ENCODE measurements around the gene PTHLH.

The PTHLH gene

DNA sequence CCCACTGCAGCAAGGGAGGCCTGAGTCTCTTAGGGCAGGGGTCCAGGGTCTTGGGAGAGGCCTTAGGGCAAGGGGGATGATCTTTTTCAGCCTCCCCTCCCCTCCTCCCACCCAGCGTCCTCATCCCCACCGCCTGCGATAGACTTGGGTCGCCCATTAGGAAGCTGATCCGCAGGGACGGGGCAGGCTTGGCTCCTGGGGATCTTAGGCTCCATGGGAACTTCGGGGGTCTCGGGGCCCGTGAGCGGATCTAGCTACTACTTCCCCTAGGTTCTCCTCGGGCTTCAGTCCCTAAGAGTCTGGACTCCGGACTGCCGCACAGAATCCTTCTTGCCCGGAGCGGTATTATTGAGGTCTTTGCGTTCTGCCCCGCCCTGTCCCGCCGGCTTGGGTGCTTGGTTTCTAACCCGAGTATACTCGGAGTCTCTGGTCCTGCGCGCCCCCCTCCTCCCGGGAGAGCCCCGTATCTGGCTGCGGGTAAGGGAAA, 2.2 kb upstream of the PTHLH start:
- DNase-seq (ENCODE audit: low read depth in 2 of 2) = no peak

DNA sequence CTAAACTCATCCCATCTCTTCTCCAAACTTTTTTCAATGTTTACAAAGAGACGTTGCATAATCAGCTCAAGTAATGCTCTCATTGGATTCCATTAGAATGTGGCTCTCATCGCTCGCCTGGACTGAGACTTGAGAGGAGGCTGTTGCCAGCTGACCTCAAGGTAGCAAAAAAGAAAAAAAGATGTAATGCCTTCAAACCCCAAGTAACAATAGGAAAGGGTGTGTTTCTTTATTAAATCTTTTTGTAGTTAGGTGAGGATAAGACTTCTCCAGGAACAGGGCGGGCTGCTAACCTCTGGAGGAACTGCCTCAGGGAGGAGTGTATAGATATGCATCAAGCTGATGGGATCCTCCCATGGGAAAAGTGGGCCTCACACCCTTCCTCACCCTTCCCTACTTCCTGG, 956 bp upstream of the PTHLH start:
- DNase-seq (ENCODE audit: low read depth in 2 of 2) = no peak

DNA sequence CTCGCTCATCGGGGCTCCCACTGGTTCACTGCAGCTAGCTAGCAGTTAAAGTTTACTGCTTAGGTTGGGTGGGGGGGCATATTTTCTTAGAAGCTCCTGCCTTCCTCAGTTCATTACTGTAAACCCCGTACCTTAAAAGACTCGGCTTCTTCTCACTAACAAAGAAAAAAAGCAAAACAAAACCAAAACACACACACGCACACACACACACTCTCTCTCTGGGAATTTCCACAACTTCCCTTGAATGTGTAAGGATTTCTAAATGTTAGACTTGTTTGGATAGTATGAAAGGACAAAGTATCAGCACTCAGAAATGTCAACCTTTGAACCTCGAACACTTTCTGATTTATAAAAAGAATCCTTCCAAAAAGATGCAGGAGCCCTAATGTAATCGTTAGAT, 927 bp downstream of the PTHLH start:
- no peak for DNase-seq (ENCODE audit: low read depth in 2 of 2)

DNA sequence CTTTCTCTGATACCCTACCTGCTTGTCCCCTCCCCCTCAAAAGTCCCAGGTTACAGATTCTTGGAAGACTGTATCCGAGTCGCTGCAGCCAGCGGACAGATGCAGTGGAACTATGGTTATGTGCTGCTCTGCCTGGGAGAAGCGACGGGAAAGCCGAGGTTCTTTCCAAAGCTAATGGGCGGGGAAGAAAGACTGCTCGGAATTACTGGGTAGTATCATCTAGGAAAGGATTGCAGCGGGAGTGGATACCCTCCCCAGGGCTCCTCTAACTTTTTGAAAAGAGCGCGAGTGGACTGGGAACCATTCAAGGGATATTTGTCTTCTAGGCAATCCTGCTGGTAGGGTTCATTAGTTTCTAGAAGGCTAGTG, 1.4 kb downstream of the PTHLH start:
- DNase-seq (ENCODE audit: low read depth in 2 of 2) = no peak

DNA sequence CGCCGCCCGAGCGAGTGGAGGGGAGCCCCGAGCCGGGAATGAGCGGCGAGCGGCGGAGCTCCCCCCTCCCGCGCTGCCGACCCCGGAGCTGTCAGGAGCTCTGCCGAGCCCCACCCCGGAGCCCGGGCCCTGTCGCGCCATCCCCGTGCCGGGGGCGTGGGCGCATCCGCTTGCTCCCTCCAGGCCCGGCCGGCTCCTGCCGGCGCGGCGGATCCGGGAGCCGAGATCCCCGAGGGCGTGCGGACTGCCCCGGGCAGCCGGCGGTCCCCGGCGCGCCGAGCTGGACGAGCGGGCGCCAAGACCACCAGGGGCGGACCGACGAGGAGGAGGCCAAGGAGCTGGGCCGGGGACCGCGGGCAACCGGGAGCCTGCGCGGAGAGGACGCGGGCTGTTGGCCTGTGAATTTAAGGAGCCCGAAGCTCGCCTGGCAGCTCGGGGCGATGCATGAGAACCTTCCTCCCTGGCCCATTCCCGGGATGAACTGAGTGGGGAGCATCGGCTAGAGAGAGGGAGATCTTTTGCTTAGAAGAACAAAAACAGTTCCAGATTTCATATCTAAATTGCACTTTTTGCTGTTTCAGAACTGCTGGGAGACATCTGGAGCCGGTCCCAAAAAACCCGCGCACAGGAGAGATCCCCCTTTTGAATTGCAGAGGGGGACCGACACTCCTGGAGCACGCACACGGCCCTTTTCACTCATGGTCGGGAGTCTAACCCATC, 2.0 kb downstream of the PTHLH start:
- no peak for DNase-seq (ENCODE audit: low read depth in 2 of 2)

GRCh38 chr12:27969624-27970400, 2.7 kb downstream of the PTHLH start:
- DNase-seq (ENCODE audit: low read depth in 2 of 2) = no peak

DNA sequence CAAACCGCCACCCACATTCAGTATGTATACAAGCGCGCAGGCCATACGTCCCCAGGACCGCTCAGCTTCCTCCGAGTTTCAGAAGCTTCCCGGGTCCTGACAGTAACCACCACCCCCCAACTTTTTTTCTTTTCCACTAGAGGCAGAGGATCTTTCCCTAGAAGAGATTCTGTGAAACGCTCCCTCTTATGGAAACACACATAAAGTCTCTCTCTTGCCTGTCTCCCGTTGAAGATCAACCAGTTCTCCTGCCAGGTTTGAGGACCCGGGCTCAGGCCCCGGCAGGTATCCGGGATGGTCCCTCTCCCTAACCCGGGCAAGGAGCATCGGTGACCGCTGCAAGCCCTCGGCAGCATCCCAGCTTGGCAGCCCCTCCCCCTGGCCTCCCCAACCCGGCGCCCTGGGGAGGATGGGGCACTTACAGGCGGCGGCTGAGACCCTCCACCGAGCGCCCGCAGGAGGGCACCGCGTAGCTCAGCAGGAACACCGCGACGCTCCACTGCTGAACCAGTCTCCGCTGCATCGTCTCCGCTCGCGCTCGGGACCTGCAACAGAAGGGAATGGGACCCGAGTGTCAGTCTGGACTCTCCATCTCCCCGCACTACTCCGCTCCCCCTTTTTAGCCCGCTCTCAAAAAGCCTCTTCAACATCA, 3.4 kb downstream of the PTHLH start:
- DNase-seq (ENCODE audit: low read depth in 2 of 2) = no peak

DNA sequence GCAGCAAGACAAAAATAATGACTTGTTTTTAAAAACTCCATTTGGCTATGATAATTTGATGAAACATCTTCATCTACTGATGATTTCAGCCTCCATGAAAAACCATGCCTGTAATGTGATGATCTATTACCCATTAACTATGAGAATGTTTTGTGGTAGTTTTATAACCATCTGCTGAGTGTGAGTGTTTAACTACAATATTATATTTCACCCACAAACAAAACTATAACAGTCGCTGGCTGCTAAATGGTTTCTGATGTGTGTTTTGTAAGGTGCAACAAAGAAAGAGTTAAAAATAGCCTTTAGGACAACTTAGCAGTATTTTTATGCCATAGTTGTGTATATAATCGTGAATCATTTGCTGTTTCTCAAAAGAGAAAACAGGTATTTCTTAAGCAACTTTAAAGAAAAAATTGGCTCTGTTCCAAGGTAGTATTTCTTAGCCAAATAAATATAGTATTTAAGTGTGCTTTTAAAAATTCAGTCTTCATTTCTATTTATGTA, 4.9 kb downstream of the PTHLH start:
- DNase-seq (ENCODE audit: low read depth in 2 of 2) = peak; percentile 51 to 62

DNA sequence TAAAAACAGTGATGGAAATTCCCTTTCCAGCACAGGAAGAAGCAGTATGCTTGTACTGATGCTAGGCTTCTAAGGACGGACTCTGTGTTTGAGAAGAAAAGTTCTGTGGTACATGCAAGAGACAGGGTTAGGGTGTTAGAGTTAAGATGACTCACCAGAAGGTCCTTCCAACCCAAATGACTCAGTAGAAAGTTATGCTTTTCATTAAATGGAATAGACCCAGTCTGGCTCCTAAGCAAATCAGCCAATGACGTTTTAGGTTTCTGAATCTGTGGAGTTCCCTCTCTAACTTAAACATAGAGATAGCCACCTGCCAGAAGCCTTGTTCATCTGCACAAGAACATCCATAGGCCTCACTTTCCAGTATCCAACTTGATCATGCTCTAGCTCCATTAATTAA, 5.7 kb downstream of the PTHLH start:
- peak; percentile 75 to 79 for DNase-seq (ENCODE audit: low read depth in 2 of 2)

- no peak for DNase-seq (ENCODE audit: low read depth in 2 of 2)
Observed at GRCh38 chr12:27965966-27966365, 6.6 kb downstream of the PTHLH start.

DNA sequence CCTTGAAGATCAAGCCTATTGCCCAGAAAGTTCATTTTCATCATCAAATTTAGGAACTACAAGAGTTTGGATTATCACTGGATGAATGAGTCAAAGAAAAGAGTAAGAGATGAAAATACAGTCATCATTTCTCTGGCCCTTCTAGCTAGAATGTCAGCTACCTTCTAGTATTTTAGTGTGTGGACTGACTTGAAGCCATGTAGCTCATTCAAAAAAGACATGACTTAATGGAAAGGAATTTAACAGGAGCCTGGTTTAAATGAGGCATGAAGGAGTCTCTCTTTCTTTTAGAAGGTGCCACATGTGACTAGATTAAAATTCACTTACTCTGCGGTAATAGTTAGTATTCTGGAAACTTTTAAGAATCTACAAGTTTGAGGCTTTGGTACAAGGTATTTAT, 7.1 kb downstream of the PTHLH start:
- no peak for DNase-seq (ENCODE audit: low read depth in 2 of 2)

DNA sequence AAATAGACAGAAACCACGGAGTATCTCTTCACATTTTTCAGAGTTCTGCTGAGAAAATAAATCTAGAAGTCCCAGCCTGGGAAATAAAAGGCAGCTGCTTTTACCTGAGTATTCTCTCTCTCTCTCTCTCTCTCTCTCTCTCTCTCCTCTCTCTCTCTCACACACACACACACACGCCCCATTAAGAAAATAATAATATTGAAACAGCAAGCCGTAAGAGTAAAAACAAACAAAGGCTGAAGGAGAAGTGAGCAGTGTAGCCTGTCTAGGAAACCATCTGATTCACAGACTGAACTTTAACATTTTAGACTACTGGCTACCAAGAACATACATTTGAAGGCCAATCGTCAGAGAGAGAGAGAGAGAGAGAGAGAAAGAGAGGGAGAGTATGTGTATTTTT, 8.4 kb downstream of the PTHLH start:
- no peak for DNase-seq (ENCODE audit: low read depth in 2 of 2)

DNA sequence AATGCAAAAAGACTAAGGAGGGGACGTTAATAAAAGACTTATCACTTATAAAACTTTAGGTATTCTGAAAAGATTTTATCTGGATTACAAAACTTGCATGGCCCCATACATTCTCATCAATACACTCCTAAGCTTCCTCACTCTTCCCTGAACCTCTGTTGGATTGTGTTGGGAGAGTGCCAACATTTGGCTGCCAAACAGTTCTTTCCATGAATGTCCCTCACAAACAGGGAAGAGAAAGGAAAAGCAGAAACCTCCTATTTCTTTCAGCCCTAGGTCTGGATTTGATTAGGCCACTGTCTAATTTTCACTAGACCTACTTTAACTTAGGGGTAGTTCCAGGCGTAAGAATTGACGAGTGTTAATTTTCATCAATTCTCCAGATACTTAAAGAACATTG, 11.7 kb downstream of the PTHLH start:
- DNase-seq (ENCODE audit: low read depth in 2 of 2) = no peak

DNA sequence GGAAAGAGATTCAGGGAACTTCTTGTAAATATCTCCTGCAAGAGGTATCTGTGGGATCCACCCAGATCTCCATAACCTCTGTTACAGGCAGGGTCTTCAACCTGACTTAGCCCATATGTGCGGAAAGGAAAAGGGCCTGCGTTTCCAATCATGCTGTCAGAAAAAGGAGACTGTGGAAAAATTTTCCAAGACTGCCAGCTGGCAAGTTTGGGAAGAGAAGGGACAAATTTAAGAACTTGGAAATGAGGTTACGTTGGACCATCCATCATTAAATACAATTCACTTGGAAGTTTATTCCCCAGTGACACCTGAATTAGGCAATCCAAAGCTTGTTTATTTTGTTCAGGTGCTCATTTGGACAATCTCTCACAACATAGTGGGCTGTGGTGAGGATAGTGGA, 13.9 kb downstream of the PTHLH start:
- no peak for DNase-seq (ENCODE audit: low read depth in 2 of 2)

DNA sequence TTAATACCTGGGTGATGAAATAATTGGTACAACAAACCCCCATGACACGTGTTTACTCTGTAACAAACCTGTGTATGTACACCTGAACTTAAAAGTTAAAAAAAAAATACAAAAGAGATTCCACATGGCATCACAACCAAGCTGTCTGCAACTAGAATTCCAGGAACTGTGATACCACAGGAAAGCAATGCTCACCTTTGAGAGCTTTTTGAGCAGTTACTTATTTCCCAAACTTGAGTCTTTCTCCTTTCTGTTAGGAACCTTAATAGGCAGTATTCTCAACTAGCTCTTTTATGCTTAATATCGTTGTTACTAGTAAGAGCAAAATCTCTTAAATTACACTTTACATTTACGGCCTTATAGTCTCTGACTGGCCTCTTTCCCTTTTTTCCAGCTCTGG, 15.2 kb downstream of the PTHLH start:
- no peak for DNase-seq (ENCODE audit: low read depth in 2 of 2)

GRCh38 chr12:27953817-27954216, 18.7 kb downstream of the PTHLH start:
- no peak for DNase-seq (ENCODE audit: low read depth in 2 of 2)

- DNase-seq (ENCODE audit: low read depth in 2 of 2) = no peak
Observed at GRCh38 chr12:27953348-27953747, 19.2 kb downstream of the PTHLH start.

- DNase-seq (ENCODE audit: low read depth in 2 of 2) = no peak
Observed at GRCh38 chr12:27952510-27952909, 20.0 kb downstream of the PTHLH start.

DNA sequence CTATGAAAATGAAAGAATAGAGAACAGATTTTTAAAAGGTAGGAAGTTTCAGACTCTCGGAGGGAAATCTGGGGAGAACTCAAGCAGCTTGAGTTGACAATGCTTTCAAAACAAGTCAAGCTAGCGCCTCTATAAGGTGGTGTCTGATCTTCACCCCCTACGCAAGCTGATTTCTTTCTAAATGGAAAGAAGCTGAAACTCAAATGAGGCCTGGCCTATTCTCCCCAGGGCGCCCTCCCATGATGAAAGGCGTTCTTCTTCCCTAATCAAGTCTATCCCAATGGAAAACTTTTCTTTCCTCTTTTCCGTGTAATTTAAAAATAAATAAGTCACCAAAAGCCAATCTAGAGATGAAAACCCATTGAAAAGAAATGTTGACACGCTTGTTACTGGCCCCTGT, 20.6 kb downstream of the PTHLH start:
- no peak for DNase-seq (ENCODE audit: low read depth in 2 of 2)

- DNase-seq (ENCODE audit: low read depth in 2 of 2) = peak; percentile 64 to 66
Observed at GRCh38 chr12:27946421-27946820, 26.1 kb downstream of the PTHLH start.

GRCh38 chr12:27940756-27941402, 31.7 kb downstream of the PTHLH start:
- DNase-seq (ENCODE audit: low read depth in 2 of 2) = peak in 1 of 2 experiments; percentile 41

- no peak for DNase-seq (ENCODE audit: low read depth in 2 of 2)
Observed at GRCh38 chr12:27940245-27940644, 32.3 kb downstream of the PTHLH start.
